SJCRH30 (cell line): ENCODE results near the gene PTCHD1. TPM values are rescaled to one million over a fixed set of nuclear protein-coding genes. Genes with fewer than 3 reads are reported as not detected.

ENCODE experiments used
- DNase-seq, 2 experiments: peaks; one replicate each; pipeline ENCODE4 v3.0.0-alpha.2; 2015 to 2020
- H3K27ac ChIP-seq: fragments of 250-450 bp; sonication (Bioruptor Pico); 2 replicates; pipeline ENCODE4 v1.5.1; 2020; ENCODE audit warnings: mild to moderate bottlenecking, moderate library complexity
- H3K27me3 ChIP-seq: fragments of 250-450 bp; sonication (Bioruptor Pico); 2 replicates; pipeline ENCODE4 v1.5.1; 2020; ENCODE audit warnings: mild to moderate bottlenecking, moderate library complexity
- H3K36me3 ChIP-seq: fragments of 250-450 bp; sonication (Bioruptor Pico); 2 replicates; pipeline ENCODE4 v1.5.1; 2020; ENCODE audit warnings: mild to moderate bottlenecking, moderate library complexity
- H3K4me1 ChIP-seq: fragments of 250-450 bp; sonication (Bioruptor Pico); 2 replicates; pipeline ENCODE4 v1.5.1; 2020; ENCODE audit warnings: mild to moderate bottlenecking, moderate library complexity
- H3K4me3 ChIP-seq: fragments of 250-450 bp; sonication (Bioruptor Pico); 2 replicates; pipeline ENCODE4 v1.5.1; 2020; ENCODE audit warnings: mild to moderate bottlenecking, moderate library complexity
- H3K9me3 ChIP-seq: fragments of 250-450 bp; sonication (Bioruptor Pico); replicated peaks from 2 replicates; pipeline ENCODE4 v1.5.1; 2020; ENCODE audit warnings: mild to moderate bottlenecking, moderate library complexity
- total RNA-seq: library from RNA; depleted of rRNA; stranded (reverse); fragments of >200 nt; shearing (Covaris generic); gene quantifications from 2 replicates; pipeline ENCODE4 v1.2.3, GENCODE V29; 2014

Gene PTCHD1
- total RNA-seq, 1 experiment from 2014 or later: 0.43 TPM

GRCh38 chrX:23374291-23374690 is 39.6 kb downstream of the PTCHD1 start:
- H3K27me3 ChIP-seq: no peaks in the 10 kb centered on the region
- H3K27ac ChIP-seq: no peak overlapping the region
- H3K36me3 ChIP-seq: no peaks in the 10 kb centered on the region
- no peak overlapping the region for H3K4me3 ChIP-seq
- H3K9me3 ChIP-seq: no peaks in the 10 kb centered on the region
- DNase-seq: peak in 1 of 2 experiments; percentile 17
- H3K4me1 ChIP-seq: peaks cover 24% of the 10 kb centered on the region

- Histone ChIP-seq H3K27me3 (no peaks in the 10 kb centered on the region), H3K4me3 (no peak overlapping the region), H3K9me3 (no peaks in the 10 kb centered on the region), H3K36me3 (no peaks in the 10 kb centered on the region), H3K27ac (no peak overlapping the region), H3K4me1 (peaks cover 18% of the 10 kb centered on the region)
- no peak for DNase-seq
These were observed 41.9 kb downstream of the PTCHD1 start for GRCh38 chrX:23376581-23376980.

GRCh38 chrX:23380581-23380980 is 45.9 kb downstream of the PTCHD1 start:
- no peaks in the 10 kb centered on the region for H3K36me3 ChIP-seq
- no peak for DNase-seq
- no peaks in the 10 kb centered on the region for H3K27me3 ChIP-seq
- H3K9me3 ChIP-seq: no peaks in the 10 kb centered on the region
- peaks cover 12% of the 10 kb centered on the region for H3K4me1 ChIP-seq
- no peak overlapping the region for H3K4me3 ChIP-seq
- H3K27ac ChIP-seq: no peak overlapping the region

GRCh38 chrX:23381099-23382087 is 46.7 kb downstream of the PTCHD1 start:
- Histone ChIP-seq H3K9me3 (no peaks in the 10 kb centered on the region), H3K27me3 (no peaks in the 10 kb centered on the region), H3K27ac (no peak overlapping the region), H3K4me3 (no peak overlapping the region), H3K36me3 (no peaks in the 10 kb centered on the region), H3K4me1 (peaks cover 13% of the 10 kb centered on the region)
- no peak for DNase-seq

GRCh38 chrX:23382572-23382971 is 47.9 kb downstream of the PTCHD1 start:
- no peaks in the 10 kb centered on the region for H3K27me3 ChIP-seq
- no peaks in the 10 kb centered on the region for H3K36me3 ChIP-seq
- H3K27ac ChIP-seq: no peak overlapping the region
- no peak for DNase-seq
- H3K4me3 ChIP-seq: no peak overlapping the region
- no peaks in the 10 kb centered on the region for H3K9me3 ChIP-seq
- peaks cover 24% of the 10 kb centered on the region for H3K4me1 ChIP-seq

GRCh38 chrX:23383411-23383810 is 48.8 kb downstream of the PTCHD1 start:
- Histone ChIP-seq H3K27ac (no peak overlapping the region), H3K27me3 (no peaks in the 10 kb centered on the region), H3K4me3 (no peak overlapping the region), H3K9me3 (no peaks in the 10 kb centered on the region), H3K36me3 (no peaks in the 10 kb centered on the region), H3K4me1 (peaks cover 31% of the 10 kb centered on the region)
- DNase-seq: no peak

GRCh38 chrX:23385242-23385641 is 50.6 kb downstream of the PTCHD1 start:
- Histone ChIP-seq H3K4me1 (peaks cover 40% of the 10 kb centered on the region), H3K9me3 (no peaks in the 10 kb centered on the region), H3K27ac (peak overlapping the region; percentile 35; the same call in 1 of the 2 replicates), H3K36me3 (no peaks in the 10 kb centered on the region), H3K4me3 (no peak overlapping the region), H3K27me3 (no peaks in the 10 kb centered on the region)
- DNase-seq: peak; percentile 61 to 80

- DNase-seq: no peak
- Histone ChIP-seq H3K36me3 (no peaks in the 10 kb centered on the region), H3K27me3 (no peaks in the 10 kb centered on the region), H3K27ac (no peak overlapping the region), H3K9me3 (no peaks in the 10 kb centered on the region), H3K4me1 (peaks cover 40% of the 10 kb centered on the region), H3K4me3 (no peak overlapping the region)
These were observed 51.6 kb downstream of the PTCHD1 start for GRCh38 chrX:23386260-23386659.

- H3K36me3 ChIP-seq: no peaks in the 10 kb centered on the region
- H3K27me3 ChIP-seq: no peaks in the 10 kb centered on the region
- DNase-seq: no peak
- H3K4me1 ChIP-seq: peaks cover 40% of the 10 kb centered on the region
- no peak overlapping the region for H3K4me3 ChIP-seq
- no peak overlapping the region for H3K27ac ChIP-seq
- H3K9me3 ChIP-seq: no peaks in the 10 kb centered on the region
These were observed 52.1 kb downstream of the PTCHD1 start for GRCh38 chrX:23386726-23387125.

GRCh38 chrX:23387550-23388184 is 53.0 kb downstream of the PTCHD1 start:
- peaks cover 40% of the 10 kb centered on the region for H3K4me1 ChIP-seq
- no peak overlapping the region for H3K4me3 ChIP-seq
- H3K27ac ChIP-seq: no peak overlapping the region
- no peaks in the 10 kb centered on the region for H3K27me3 ChIP-seq
- no peak for DNase-seq
- no peaks in the 10 kb centered on the region for H3K36me3 ChIP-seq
- H3K9me3 ChIP-seq: no peaks in the 10 kb centered on the region

- DNase-seq: peak; percentile 66 to 75
These were observed 54.6 kb downstream of the PTCHD1 start for GRCh38 chrX:23389196-23389792.

GRCh38 chrX:23390979-23391378 is 56.3 kb downstream of the PTCHD1 start:
- H3K27me3 ChIP-seq: no peaks in the 10 kb centered on the region
- no peak for DNase-seq
- H3K9me3 ChIP-seq: no peaks in the 10 kb centered on the region
- H3K4me3 ChIP-seq: no peak overlapping the region
- H3K4me1 ChIP-seq: peaks cover 27% of the 10 kb centered on the region
- H3K27ac ChIP-seq: no peak overlapping the region
- H3K36me3 ChIP-seq: no peaks in the 10 kb centered on the region

More at GRCh38 chrX:23389196-23389792, 54.6 kb downstream of the PTCHD1 start:
- peaks cover 39% of the 10 kb centered on the region for H3K4me1 ChIP-seq
- no peaks in the 10 kb centered on the region for H3K36me3 ChIP-seq
- no peak overlapping the region for H3K4me3 ChIP-seq
- H3K9me3 ChIP-seq: no peaks in the 10 kb centered on the region
- H3K27ac ChIP-seq: no peak overlapping the region
- no peaks in the 10 kb centered on the region for H3K27me3 ChIP-seq

GRCh38 chrX:23392195-23392594 is 57.5 kb downstream of the PTCHD1 start:
- Histone ChIP-seq H3K4me1 (peaks cover 20% of the 10 kb centered on the region), H3K27ac (no peak overlapping the region), H3K27me3 (no peaks in the 10 kb centered on the region), H3K36me3 (no peaks in the 10 kb centered on the region), H3K4me3 (no peak overlapping the region), H3K9me3 (no peaks in the 10 kb centered on the region)
- no peak for DNase-seq

GRCh38 chrX:23394421-23394820 is 59.8 kb downstream of the PTCHD1 start:
- DNase-seq: peak in 1 of 2 experiments; percentile 21
- no peaks in the 10 kb centered on the region for H3K36me3 ChIP-seq
- peaks cover 2% of the 10 kb centered on the region for H3K4me1 ChIP-seq

GRCh38 chrX:23396263-23396662 is 61.6 kb downstream of the PTCHD1 start:
- no peak overlapping the region for H3K27ac ChIP-seq
- no peaks in the 10 kb centered on the region for H3K27me3 ChIP-seq
- no peaks in the 10 kb centered on the region for H3K9me3 ChIP-seq
- no peaks in the 10 kb centered on the region for H3K4me1 ChIP-seq
- no peaks in the 10 kb centered on the region for H3K36me3 ChIP-seq
- DNase-seq: no peak
- H3K4me3 ChIP-seq: no peak overlapping the region

More at GRCh38 chrX:23394421-23394820, 59.8 kb downstream of the PTCHD1 start:
- H3K27ac ChIP-seq: no peak overlapping the region
- no peaks in the 10 kb centered on the region for H3K27me3 ChIP-seq
- H3K4me3 ChIP-seq: no peak overlapping the region
- H3K9me3 ChIP-seq: no peaks in the 10 kb centered on the region
